Measurements from ENCODE around the gene EML4. TPM values are rescaled to one million over a fixed set of nuclear protein-coding genes. Genes with fewer than 3 reads are reported as not detected.

The EML4 gene
- polyA plus RNA-seq, 1 donor (not counting 4 experiments of a cell fraction or from before 2014, with no cell fraction given): 36.4 TPM

GRCh38 chr2:42248846-42249245 is 79.7 kb downstream of the EML4 start:
- FAIRE-seq (no peak), DNase-seq (ENCODE audit: low read depth, low spot score) (no peak)
- H4K20me1 ChIP-seq (ENCODE audit: control insufficient read depth, extremely low read depth, insufficient read depth, low read length): no peaks in the 10 kb centered on the region
- H2AFZ ChIP-seq (ENCODE audit: control insufficient read depth, low read length): no peak overlapping the region
- no peaks in the 10 kb centered on the region for H3K27me3 ChIP-seq (ENCODE audit: control insufficient read depth, extremely low read depth, insufficient read depth, low read length)
- H3K4me1 ChIP-seq (ENCODE audit: control insufficient read depth, extremely low read depth, insufficient read depth, low read length): peaks cover 5% of the 10 kb centered on the region
- no peaks in the 10 kb centered on the region for H3K9me1 ChIP-seq (ENCODE audit: control insufficient read depth, extremely low read depth, insufficient read depth, low read length)
- H3K79me2 ChIP-seq (ENCODE audit: control insufficient read depth, insufficient read depth, low read length): no peaks in the 10 kb centered on the region
- no peak overlapping the region for H3K9ac ChIP-seq (ENCODE audit: control insufficient read depth, extremely low read depth, insufficient read depth, low read length)
- H3K4me3 ChIP-seq (ENCODE audit: control insufficient read depth in 2 of 3, extremely low read depth in 1 of 3, insufficient read depth in 2 of 3, low read depth in 1 of 3, low read length in 3 of 3): no peak overlapping the region
- dilution Hi-C loops (cut with MboI; ENCODE audit: extremely low pct_ligation_motif_present, low sequenced_read_pairs): no loop called here
- no peak overlapping the region for H3K27ac ChIP-seq (ENCODE audit: control insufficient read depth, insufficient read depth, low read length)
- no peaks in the 10 kb centered on the region for H3K9me3 ChIP-seq (ENCODE audit: control insufficient read depth, low read depth, low read length)
- TF ChIP-seq EZH2 (IDR thresholded peaks at IDR 0.05; ENCODE audit: low read length) (no peak), CTCF (optimal IDR thresholded peaks at IDR 0.05 in 1 of 3, IDR thresholded peaks at IDR 0.05 in 1 of 3, conservative IDR thresholded peaks at IDR 0.05 in 1 of 3; ENCODE audit: extremely low read depth in 1 of 3, insufficient read depth in 2 of 3, low read length in 3 of 3) (no peak)
- H3K36me3 ChIP-seq (ENCODE audit: control insufficient read depth in 2 of 2, extremely low read depth in 1 of 2, insufficient read depth in 2 of 2, low read length in 2 of 2): no peaks in the 10 kb centered on the region
- H3K4me2 ChIP-seq (ENCODE audit: control insufficient read depth, extremely low read depth, insufficient read depth, low read depth, low read length): no peak overlapping the region

DNA sequence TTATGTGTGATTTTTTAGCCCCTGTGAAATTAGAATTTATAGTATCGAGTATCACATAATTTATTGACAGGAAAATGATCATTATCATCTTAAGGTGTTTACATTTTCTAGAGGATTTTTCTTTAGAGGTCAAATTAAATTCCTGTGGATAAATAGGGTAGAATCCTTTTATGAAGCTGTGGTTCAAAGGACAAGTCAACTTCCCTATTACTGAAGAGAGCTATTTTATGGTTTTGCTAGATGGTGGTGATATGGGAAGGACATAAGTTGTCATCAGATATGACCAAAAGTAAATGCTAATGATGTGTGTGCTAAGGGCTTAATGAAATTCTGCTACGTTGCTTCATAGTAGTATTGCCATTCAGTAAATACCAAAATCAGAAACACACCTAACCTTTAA is 80.1 kb downstream of the EML4 start:
- no peak overlapping the region for H3K4me2 ChIP-seq (ENCODE audit: control insufficient read depth, extremely low read depth, insufficient read depth, low read depth, low read length)
- DNase-seq (ENCODE audit: low read depth, low spot score) (no peak), FAIRE-seq (no peak)
- no peaks in the 10 kb centered on the region for H3K9me1 ChIP-seq (ENCODE audit: control insufficient read depth, extremely low read depth, insufficient read depth, low read length)
- TF ChIP-seq EZH2 (IDR thresholded peaks at IDR 0.05; ENCODE audit: low read length) (no peak), CTCF (optimal IDR thresholded peaks at IDR 0.05 in 1 of 3, IDR thresholded peaks at IDR 0.05 in 1 of 3, conservative IDR thresholded peaks at IDR 0.05 in 1 of 3; ENCODE audit: extremely low read depth in 1 of 3, insufficient read depth in 2 of 3, low read length in 3 of 3) (no peak)
- no peaks in the 10 kb centered on the region for H3K36me3 ChIP-seq (ENCODE audit: control insufficient read depth in 2 of 2, extremely low read depth in 1 of 2, insufficient read depth in 2 of 2, low read length in 2 of 2)
- no peaks in the 10 kb centered on the region for H4K20me1 ChIP-seq (ENCODE audit: control insufficient read depth, extremely low read depth, insufficient read depth, low read length)
- no peaks in the 10 kb centered on the region for H3K9me3 ChIP-seq (ENCODE audit: control insufficient read depth, low read depth, low read length)
- H3K27me3 ChIP-seq (ENCODE audit: control insufficient read depth, extremely low read depth, insufficient read depth, low read length): no peaks in the 10 kb centered on the region
- H3K4me1 ChIP-seq (ENCODE audit: control insufficient read depth, extremely low read depth, insufficient read depth, low read length): peaks cover 5% of the 10 kb centered on the region
- H3K79me2 ChIP-seq (ENCODE audit: control insufficient read depth, insufficient read depth, low read length): no peaks in the 10 kb centered on the region
- no peak overlapping the region for H3K27ac ChIP-seq (ENCODE audit: control insufficient read depth, insufficient read depth, low read length)
- dilution Hi-C loops (cut with MboI; ENCODE audit: extremely low pct_ligation_motif_present, low sequenced_read_pairs): no loop called here
- H3K9ac ChIP-seq (ENCODE audit: control insufficient read depth, extremely low read depth, insufficient read depth, low read length): no peak overlapping the region
- no peak overlapping the region for H3K4me3 ChIP-seq (ENCODE audit: control insufficient read depth in 2 of 3, extremely low read depth in 1 of 3, insufficient read depth in 2 of 3, low read depth in 1 of 3, low read length in 3 of 3)
- H2AFZ ChIP-seq (ENCODE audit: control insufficient read depth, low read length): no peak overlapping the region

All from keratinocyte (primary cell).